Measurements from ENCODE around the gene CAMTA1. TPM values are rescaled to one million over a fixed set of nuclear protein-coding genes. Genes with fewer than 3 reads are reported as not detected.

Gene CAMTA1
- total RNA-seq, 6 experiments from 2014 or later = 78.1 to 96.6 (median 86.1) TPM

GRCh38 chr1:7006996-7007871 is 222.0 kb downstream of the CAMTA1 start:
- TF ChIP-seq, protein P1, sequence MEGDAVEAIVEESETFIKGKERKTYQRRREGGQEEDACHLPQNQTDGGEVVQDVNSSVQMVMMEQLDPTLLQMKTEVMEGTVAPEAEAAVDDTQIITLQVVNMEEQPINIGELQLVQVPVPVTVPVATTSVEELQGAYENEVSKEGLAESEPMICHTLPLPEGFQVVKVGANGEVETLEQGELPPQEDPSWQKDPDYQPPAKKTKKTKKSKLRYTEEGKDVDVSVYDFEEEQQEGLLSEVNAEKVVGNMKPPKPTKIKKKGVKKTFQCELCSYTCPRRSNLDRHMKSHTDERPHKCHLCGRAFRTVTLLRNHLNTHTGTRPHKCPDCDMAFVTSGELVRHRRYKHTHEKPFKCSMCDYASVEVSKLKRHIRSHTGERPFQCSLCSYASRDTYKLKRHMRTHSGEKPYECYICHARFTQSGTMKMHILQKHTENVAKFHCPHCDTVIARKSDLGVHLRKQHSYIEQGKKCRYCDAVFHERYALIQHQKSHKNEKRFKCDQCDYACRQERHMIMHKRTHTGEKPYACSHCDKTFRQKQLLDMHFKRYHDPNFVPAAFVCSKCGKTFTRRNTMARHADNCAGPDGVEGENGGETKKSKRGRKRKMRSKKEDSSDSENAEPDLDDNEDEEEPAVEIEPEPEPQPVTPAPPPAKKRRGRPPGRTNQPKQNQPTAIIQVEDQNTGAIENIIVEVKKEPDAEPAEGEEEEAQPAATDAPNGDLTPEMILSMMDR (IDR thresholded peaks at IDR 0.05) = no peak
- H3K27ac Mint-ChIP-seq = no peak overlapping the region
- no peaks in the 10 kb centered on the region for H3K9me3 Mint-ChIP-seq
- H3K4me3 Mint-ChIP-seq = no peak overlapping the region
- no peak for DNase-seq
- H3K27me3 Mint-ChIP-seq (ENCODE audit: insufficient read depth) = peaks cover 37% of the 10 kb centered on the region
- H3K4me1 Mint-ChIP-seq (ENCODE audit: low read depth) = no peaks in the 10 kb centered on the region
- no peaks in the 10 kb centered on the region for H3K36me3 Mint-ChIP-seq (ENCODE audit: low read depth)

DNA sequence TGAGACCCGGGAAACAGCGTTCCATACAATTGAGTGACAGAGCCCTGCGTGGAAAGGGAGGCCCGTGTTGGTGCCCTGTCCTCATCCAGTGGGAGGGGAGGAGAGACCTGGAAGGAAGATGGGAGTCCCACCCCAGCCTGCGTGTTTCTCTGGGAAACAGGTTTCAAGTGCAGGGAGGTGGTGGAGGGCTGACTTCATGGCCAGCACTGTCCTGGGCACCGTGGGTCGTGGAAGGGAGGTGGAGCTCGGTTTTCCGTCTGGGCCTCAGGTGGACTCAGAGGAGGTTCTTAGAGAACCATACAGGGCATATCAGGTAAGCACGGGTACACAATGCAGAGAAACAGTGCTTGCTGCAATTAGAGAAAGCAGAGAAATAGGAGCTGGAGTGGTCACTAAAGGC is 222.6 kb downstream of the CAMTA1 start:
- Mint-ChIP-seq H3K27ac (no peak overlapping the region), H3K36me3 (ENCODE audit: low read depth) (no peaks in the 10 kb centered on the region)

DNA sequence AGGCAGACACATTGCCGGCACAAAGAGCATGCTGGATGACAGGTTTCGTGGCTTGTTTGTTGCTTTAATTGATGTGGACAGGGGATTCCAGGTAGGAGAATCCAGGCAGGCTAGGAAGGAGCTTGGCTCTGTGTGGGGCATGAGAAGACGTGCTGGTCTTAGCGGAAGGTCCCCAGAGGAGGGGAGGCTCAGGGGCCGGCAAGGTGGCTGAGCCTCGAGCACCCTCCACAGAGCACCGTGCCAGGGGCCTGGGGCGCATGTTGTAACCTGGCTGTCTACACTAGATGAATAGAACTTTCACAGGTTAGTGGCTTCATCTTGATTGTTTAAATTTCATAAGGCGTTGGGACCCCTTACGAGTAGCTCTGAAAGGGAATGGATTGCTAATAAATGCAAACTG is 223.1 kb downstream of the CAMTA1 start:
- H3K4me3 Mint-ChIP-seq = no peak overlapping the region; the same call in 1 of the 2 replicates
- H3K4me1 Mint-ChIP-seq (ENCODE audit: low read depth) = no peaks in the 10 kb centered on the region
- TF ChIP-seq, protein P1 (IDR thresholded peaks at IDR 0.05) = no peak
- no peak for DNase-seq
- no peaks in the 10 kb centered on the region for H3K9me3 Mint-ChIP-seq
- H3K36me3 Mint-ChIP-seq (ENCODE audit: low read depth) = no peaks in the 10 kb centered on the region
- no peak overlapping the region for H3K27ac Mint-ChIP-seq
- peaks cover 43% of the 10 kb centered on the region for H3K27me3 Mint-ChIP-seq (ENCODE audit: insufficient read depth)

More for the DNA sequence above, 222.6 kb downstream of the CAMTA1 start:
- no peaks in the 10 kb centered on the region for H3K9me3 Mint-ChIP-seq
- DNase-seq = no peak
- H3K4me1 Mint-ChIP-seq (ENCODE audit: low read depth) = no peaks in the 10 kb centered on the region
- TF ChIP-seq, protein P1 (IDR thresholded peaks at IDR 0.05) = no peak
- no peak overlapping the region for H3K4me3 Mint-ChIP-seq
- H3K27me3 Mint-ChIP-seq (ENCODE audit: insufficient read depth) = peaks cover 39% of the 10 kb centered on the region

DNA sequence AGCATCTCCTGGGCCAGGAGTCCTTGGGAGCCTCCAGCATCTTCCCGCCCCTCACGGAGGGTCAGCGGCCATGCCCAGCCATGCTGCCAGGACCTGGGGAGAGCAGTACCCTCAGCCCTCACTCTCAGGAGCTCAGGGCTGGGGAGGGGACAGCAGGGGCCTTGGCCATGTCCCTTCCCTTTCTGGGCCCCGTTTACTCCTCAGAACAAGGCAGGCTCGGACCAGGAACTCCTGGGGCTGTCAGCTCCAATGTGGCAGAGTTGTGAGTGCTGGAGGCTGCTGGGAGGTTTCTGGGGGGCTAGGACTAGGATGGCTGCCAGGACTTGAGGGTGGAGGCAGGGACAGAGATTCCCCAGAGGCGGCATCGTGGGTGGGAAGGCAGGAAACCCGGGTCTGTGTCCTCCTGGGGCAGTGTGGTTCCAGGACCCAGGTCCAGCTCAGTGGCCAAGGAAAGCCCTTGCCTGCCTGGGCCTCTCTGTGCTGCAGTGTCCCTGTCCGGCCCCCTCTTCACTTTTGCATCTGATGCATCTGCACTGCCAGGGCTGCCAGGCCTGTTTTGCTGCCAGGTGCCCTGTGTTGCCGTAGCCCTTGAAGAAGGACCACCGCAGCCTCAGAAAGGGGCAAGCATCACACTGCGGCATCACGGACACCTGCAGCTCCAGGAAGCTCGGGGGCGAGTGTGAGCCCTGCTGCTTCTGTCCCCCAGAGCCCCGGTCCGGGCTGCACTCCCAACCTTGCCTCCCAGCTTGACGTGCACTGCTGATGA is 223.9 kb downstream of the CAMTA1 start:
- Mint-ChIP-seq H3K27ac (no peak overlapping the region), H3K36me3 (ENCODE audit: low read depth) (no peaks in the 10 kb centered on the region), H3K4me1 (ENCODE audit: low read depth) (no peaks in the 10 kb centered on the region), H3K4me3 (no peak overlapping the region), H3K27me3 (ENCODE audit: insufficient read depth) (peaks cover 50% of the 10 kb centered on the region), H3K9me3 (no peaks in the 10 kb centered on the region)
- DNase-seq = no peak
- TF ChIP-seq, protein P1 (IDR thresholded peaks at IDR 0.05) = no peak

DNA sequence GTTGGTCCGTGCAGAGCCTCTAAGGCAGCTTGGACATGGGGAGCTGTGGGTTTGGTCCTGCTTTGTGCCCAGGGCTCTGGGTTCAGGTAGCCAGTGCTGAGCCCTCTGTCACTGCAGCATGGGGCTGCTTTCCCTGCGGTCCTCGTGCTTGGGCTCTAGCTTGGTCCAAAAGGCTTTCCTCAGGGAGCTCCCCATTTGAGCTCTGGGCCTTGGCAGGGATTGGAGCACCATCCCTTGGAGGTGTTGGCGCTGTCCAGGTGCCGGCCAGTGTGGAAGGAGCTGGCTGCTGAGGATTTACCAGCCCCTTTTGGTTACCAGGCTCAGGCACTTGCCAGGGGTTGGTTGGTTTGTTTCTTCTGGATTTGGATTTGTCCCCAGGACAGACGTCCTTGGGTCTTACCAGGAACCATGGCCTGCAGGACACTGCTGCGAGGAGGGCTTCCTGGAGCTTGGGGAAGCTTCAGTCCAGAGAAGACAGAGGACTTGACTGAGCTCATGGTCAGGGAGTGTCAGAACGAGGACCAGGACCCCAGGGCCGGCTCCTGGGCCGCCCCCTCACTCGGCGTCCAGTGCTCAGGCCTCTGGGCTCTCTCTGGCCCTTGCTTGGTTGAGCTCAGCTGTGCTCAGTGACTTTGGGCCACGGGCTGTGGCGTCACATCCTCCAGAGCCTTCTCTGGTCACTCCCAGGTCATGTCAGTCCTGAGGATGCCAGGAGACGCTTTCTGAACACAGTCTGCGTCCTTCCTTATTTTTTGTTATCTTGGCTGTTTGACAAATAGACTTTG is 224.7 kb downstream of the CAMTA1 start:
- Mint-ChIP-seq H3K27me3 (ENCODE audit: insufficient read depth) (peaks cover 55% of the 10 kb centered on the region), H3K9me3 (no peaks in the 10 kb centered on the region), H3K27ac (no peak overlapping the region), H3K36me3 (ENCODE audit: low read depth) (no peaks in the 10 kb centered on the region), H3K4me1 (ENCODE audit: low read depth) (no peaks in the 10 kb centered on the region), H3K4me3 (no peak overlapping the region)
- TF ChIP-seq, protein P1 (IDR thresholded peaks at IDR 0.05) = no peak
- DNase-seq = no peak
